Neural progenitor cell (in vitro differentiated cells): ENCODE data around the gene ASXL3. TPM values are rescaled to one million over a fixed set of nuclear protein-coding genes. Genes with fewer than 3 reads are reported as not detected.

ENCODE experiments used
- DNase-seq: peaks from one replicate; pipeline ENCODE4 v3.0.0-alpha.2; 2016; ENCODE audit warnings: low spot score
- H2AFZ ChIP-seq: fragments of 200-600 bp; sonication (generic); replicated peaks from 2 replicates; pipeline ENCODE4 v1.6.1; 2016; ENCODE audit warnings: antibody characterized with exemption
- H3F3A ChIP-seq: fragments of 200-600 bp; sonication (generic); 2 replicates; pipeline ENCODE4 v1.6.1; 2016; ENCODE audit warnings: antibody characterized with exemption, low read depth
- H3K27ac ChIP-seq: fragments of 200-600 bp; sonication (generic); 2 replicates; pipeline ENCODE4 v1.5.1; 2016; ENCODE audit warnings: mild to moderate bottlenecking
- H3K27me3 ChIP-seq: fragments of 200-600 bp; sonication (generic); 2 replicates; pipeline ENCODE4 v1.6.1; 2016; ENCODE audit warnings: mild to moderate bottlenecking, moderate library complexity
- H3K36me3 ChIP-seq: fragments of 200-600 bp; sonication (generic); 2 replicates; pipeline ENCODE4 v1.5.1; 2016
- H3K4me1 ChIP-seq: fragments of 200-600 bp; sonication (generic); 2 replicates; pipeline ENCODE4 v1.6.1; 2016; ENCODE audit warnings: mixed run types
- H3K4me2 ChIP-seq: fragments of 200-600 bp; sonication (generic); 2 replicates; pipeline ENCODE4 v1.6.1; 2016
- H3K4me3 ChIP-seq: fragments of 200-600 bp; sonication (generic); 2 replicates; pipeline ENCODE4 v1.5.1; 2016
- H3K79me2 ChIP-seq: fragments of 200-600 bp; sonication (generic); 2 replicates; pipeline ENCODE4 v1.6.1; 2016; ENCODE audit warnings: low read depth
- H3K9ac ChIP-seq: fragments of 200-600 bp; sonication (generic); 2 replicates; pipeline ENCODE4 v1.6.1; 2016
- H3K9me3 ChIP-seq: fragments of 200-600 bp; sonication (generic); 2 replicates; pipeline ENCODE4 v1.5.1; 2016; ENCODE audit warnings: low read depth
- H4K20me1 ChIP-seq: fragments of 200-600 bp; sonication (generic); 2 replicates; pipeline ENCODE4 v1.6.1; 2016; ENCODE audit warnings: low read depth
- H3K27ac Mint-ChIP-seq: 3 replicates; pipeline ENCODE4 v1.8.0; 2021; ENCODE audit warnings: mixed read lengths
- H3K27me3 Mint-ChIP-seq: 2 replicates; pipeline ENCODE4 v1.8.0; 2022; ENCODE audit warnings: low read depth, mild to moderate bottlenecking, inconsistent platforms, moderate library complexity, mixed read lengths; ENCODE audit not compliant: insufficient read depth
- H3K36me3 Mint-ChIP-seq: 3 replicates; pipeline ENCODE4 v1.8.0; 2021; ENCODE audit warnings: mixed read lengths
- H3K4me1 Mint-ChIP-seq: 3 replicates; pipeline ENCODE4 v1.8.0; 2021; ENCODE audit warnings: mixed read lengths
- H3K4me3 Mint-ChIP-seq: 3 replicates; pipeline ENCODE4 v1.8.0; 2021; ENCODE audit warnings: mild to moderate bottlenecking, moderate library complexity, mixed read lengths
- H3K9me3 Mint-ChIP-seq: 3 replicates; pipeline ENCODE4 v1.8.0; 2020; ENCODE audit warnings: mixed read lengths
- EZH2 ChIP-seq: fragments of 200-600 bp; sonication (generic); IDR thresholded peaks from 2 replicates; pipeline ENCODE4 v1.6.1; 2017; ENCODE audit warnings: antibody characterized with exemption, mild to moderate bottlenecking, moderate library complexity
- EZH2phosphoT487 ChIP-seq: fragments of 200-600 bp; sonication (generic); IDR thresholded peaks from 2 replicates; pipeline ENCODE4 v1.6.1; 2017; ENCODE audit warnings: antibody characterized with exemption
- total RNA-seq: library from RNA; depleted of rRNA; stranded (reverse); fragments of >200 nt; gene quantifications from 2 replicates; pipeline ENCODE4 v1.2.3, GENCODE V29; 2015; ENCODE audit warnings: low replicate concordance
- TF ChIP-seq, protein P1 (sequence below): fragments of 200-600 bp; sonication (generic); IDR thresholded peaks from 2 replicates; pipeline ENCODE4 v1.5.1; 2017; ENCODE audit warnings: antibody characterized with exemption, mild to moderate bottlenecking

ASXL3 gene
- total RNA-seq, 1 donor from 2014 or later: 5.1 TPM

GRCh38 chr18:33556846-33557245, 21.2 kb upstream of the ASXL3 start:
- no peak overlapping the region for H3K27ac Mint-ChIP-seq
- no peaks in the 10 kb centered on the region for H3K27me3 ChIP-seq
- no peaks in the 10 kb centered on the region for H4K20me1 ChIP-seq
- no peak for DNase-seq
- TF ChIP-seq, protein P1, sequence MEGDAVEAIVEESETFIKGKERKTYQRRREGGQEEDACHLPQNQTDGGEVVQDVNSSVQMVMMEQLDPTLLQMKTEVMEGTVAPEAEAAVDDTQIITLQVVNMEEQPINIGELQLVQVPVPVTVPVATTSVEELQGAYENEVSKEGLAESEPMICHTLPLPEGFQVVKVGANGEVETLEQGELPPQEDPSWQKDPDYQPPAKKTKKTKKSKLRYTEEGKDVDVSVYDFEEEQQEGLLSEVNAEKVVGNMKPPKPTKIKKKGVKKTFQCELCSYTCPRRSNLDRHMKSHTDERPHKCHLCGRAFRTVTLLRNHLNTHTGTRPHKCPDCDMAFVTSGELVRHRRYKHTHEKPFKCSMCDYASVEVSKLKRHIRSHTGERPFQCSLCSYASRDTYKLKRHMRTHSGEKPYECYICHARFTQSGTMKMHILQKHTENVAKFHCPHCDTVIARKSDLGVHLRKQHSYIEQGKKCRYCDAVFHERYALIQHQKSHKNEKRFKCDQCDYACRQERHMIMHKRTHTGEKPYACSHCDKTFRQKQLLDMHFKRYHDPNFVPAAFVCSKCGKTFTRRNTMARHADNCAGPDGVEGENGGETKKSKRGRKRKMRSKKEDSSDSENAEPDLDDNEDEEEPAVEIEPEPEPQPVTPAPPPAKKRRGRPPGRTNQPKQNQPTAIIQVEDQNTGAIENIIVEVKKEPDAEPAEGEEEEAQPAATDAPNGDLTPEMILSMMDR: no peak
- TF ChIP-seq EZH2phosphoT487: no peak
- TF ChIP-seq EZH2: no peak
- no peak overlapping the region for H3K4me2 ChIP-seq
- H3K36me3 ChIP-seq: no peaks in the 10 kb centered on the region
- H3K27me3 Mint-ChIP-seq: peaks cover 2% of the 10 kb centered on the region
- peaks cover 2% of the 10 kb centered on the region for H3K4me1 Mint-ChIP-seq
- H3K4me1 ChIP-seq: peaks cover 7% of the 10 kb centered on the region
- no peaks in the 10 kb centered on the region for H3K9me3 Mint-ChIP-seq
- H3K36me3 Mint-ChIP-seq: no peaks in the 10 kb centered on the region
- no peak overlapping the region for H3K9ac ChIP-seq
- H3K9me3 ChIP-seq: no peaks in the 10 kb centered on the region
- no peak overlapping the region for H2AFZ ChIP-seq
- H3K4me3 Mint-ChIP-seq: no peak overlapping the region
- H3K4me3 ChIP-seq: no peak overlapping the region
- H3F3A ChIP-seq: no peaks in the 10 kb centered on the region
- H3K27ac ChIP-seq: no peak overlapping the region
- no peaks in the 10 kb centered on the region for H3K79me2 ChIP-seq

- Mint-ChIP-seq H3K4me3 (no peak overlapping the region), H3K27me3 (peaks cover 4% of the 10 kb centered on the region), H3K27ac (no peak overlapping the region), H3K4me1 (peaks cover 2% of the 10 kb centered on the region), H3K36me3 (no peaks in the 10 kb centered on the region), H3K9me3 (no peaks in the 10 kb centered on the region)
- Histone ChIP-seq H4K20me1 (no peaks in the 10 kb centered on the region), H3K79me2 (no peaks in the 10 kb centered on the region), H3K4me2 (no peak overlapping the region), H3K4me1 (peaks cover 7% of the 10 kb centered on the region), H2AFZ (no peak overlapping the region), H3K4me3 (no peak overlapping the region), H3K27ac (no peak overlapping the region), H3F3A (no peaks in the 10 kb centered on the region), H3K27me3 (no peaks in the 10 kb centered on the region), H3K36me3 (no peaks in the 10 kb centered on the region), H3K9me3 (no peaks in the 10 kb centered on the region), H3K9ac (no peak overlapping the region)
- no peak for DNase-seq
- TF ChIP-seq, protein P1: no peak
- TF ChIP-seq EZH2phosphoT487 (no peak), EZH2 (no peak)
Observed at GRCh38 chr18:33557706-33558105, 20.3 kb upstream of the ASXL3 start.

DNA sequence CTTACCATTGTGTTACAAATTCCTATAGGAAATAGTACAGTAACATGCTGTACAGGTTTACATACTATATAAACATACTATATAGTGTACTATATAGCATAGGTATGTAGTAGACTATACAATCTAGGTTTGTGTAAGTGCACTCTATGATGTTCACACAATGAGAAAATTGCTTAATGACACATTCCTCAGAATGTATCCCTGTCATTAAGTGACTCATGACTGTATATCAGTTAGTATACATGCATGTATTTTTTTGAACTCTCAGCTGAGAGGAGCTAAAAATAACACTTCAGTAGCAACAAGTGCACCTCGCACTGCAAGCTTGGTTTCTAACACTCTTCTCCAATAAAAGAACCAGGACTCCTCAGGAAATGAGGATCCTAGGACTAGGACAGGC, 19.5 kb upstream of the ASXL3 start:
- Histone ChIP-seq H3K9ac (no peak overlapping the region), H3K79me2 (no peaks in the 10 kb centered on the region), H3K27me3 (no peaks in the 10 kb centered on the region), H3K4me2 (no peak overlapping the region), H2AFZ (no peak overlapping the region), H3K27ac (no peak overlapping the region), H3K4me1 (peaks cover 7% of the 10 kb centered on the region), H3K36me3 (no peaks in the 10 kb centered on the region), H3K9me3 (no peaks in the 10 kb centered on the region), H3F3A (no peaks in the 10 kb centered on the region), H3K4me3 (no peak overlapping the region), H4K20me1 (no peaks in the 10 kb centered on the region)
- Mint-ChIP-seq H3K4me3 (no peak overlapping the region), H3K9me3 (no peaks in the 10 kb centered on the region), H3K36me3 (no peaks in the 10 kb centered on the region), H3K27me3 (peaks cover 4% of the 10 kb centered on the region), H3K4me1 (peaks cover 2% of the 10 kb centered on the region), H3K27ac (no peak overlapping the region)
- TF ChIP-seq EZH2: no peak
- TF ChIP-seq EZH2phosphoT487: no peak
- TF ChIP-seq, protein P1: no peak
- DNase-seq: no peak
